ENCODE data around the gene KRT84.
"Not testable (repeated sequence)": the region's sequence is repeated elsewhere in the genome, so short reads cannot be mapped to it uniquely, and the experiment has no call there.

The KRT84 gene

DNA sequence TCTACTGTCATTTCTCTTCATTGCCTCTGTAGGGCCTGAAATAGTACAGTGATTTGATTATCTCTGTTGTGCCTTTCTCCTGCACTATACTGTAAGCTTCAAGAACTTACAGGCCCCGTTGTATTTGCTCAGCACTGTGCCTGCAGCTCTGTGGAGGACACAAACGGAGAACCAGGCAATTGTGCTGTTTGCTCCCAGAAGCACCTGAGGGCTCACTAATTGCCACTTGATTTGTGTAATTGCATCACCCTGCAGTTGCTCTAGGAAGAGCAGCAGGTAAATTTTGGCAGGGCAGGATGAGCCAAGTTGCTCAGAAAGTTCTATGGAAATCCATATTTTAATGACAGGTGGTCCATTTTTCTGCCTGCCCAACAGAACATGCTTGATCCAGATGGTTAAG, 32.3 kb upstream of the KRT84 start:
- ATAC-seq (no peak), DNase-seq (no peak)
- Mint-ChIP-seq H3K4me3 (no peak overlapping the region), H3K9me3 (no peaks in the 10 kb centered on the region), H3K27ac (no peak overlapping the region), H3K27me3 (peaks cover 2% of the 10 kb centered on the region), H3K4me1 (peaks cover 3% of the 10 kb centered on the region), H3K36me3 (ENCODE audit: low read depth) (no peaks in the 10 kb centered on the region)

DNA sequence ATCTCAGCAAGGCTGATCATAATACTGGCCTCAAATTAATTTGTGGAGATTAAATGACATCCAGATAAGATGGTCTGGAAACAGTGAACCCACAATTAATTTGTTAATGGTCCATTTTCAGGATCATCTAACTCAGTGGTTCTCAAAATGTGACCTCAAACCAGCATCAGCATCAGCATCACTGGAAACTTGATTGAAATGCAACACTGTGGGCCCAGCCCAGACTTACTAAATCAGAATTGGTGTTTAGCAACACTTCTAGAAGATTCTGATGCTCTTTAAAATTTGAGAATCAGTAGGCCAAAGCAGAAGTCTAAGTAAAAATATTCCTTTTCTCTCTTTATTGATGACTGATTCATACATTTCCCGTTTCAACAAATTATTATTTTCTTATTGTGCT, 31.3 kb upstream of the KRT84 start:
- Mint-ChIP-seq H3K9me3 (no peaks in the 10 kb centered on the region), H3K27me3 (peaks cover 2% of the 10 kb centered on the region), H3K27ac (no peak overlapping the region), H3K4me3 (no peak overlapping the region), H3K36me3 (ENCODE audit: low read depth) (no peaks in the 10 kb centered on the region), H3K4me1 (peaks cover 3% of the 10 kb centered on the region)
- DNase-seq (no peak), ATAC-seq (no peak)

GRCh38 chr12:52415870-52416750, 30.7 kb upstream of the KRT84 start:
- Mint-ChIP-seq H3K4me3 (no peak overlapping the region), H3K9me3 (no peaks in the 10 kb centered on the region), H3K4me1 (peaks cover 3% of the 10 kb centered on the region), H3K36me3 (ENCODE audit: low read depth) (no peaks in the 10 kb centered on the region), H3K27ac (no peak overlapping the region), H3K27me3 (peaks cover 2% of the 10 kb centered on the region)
- DNase-seq (no peak), ATAC-seq (no peak)

DNA sequence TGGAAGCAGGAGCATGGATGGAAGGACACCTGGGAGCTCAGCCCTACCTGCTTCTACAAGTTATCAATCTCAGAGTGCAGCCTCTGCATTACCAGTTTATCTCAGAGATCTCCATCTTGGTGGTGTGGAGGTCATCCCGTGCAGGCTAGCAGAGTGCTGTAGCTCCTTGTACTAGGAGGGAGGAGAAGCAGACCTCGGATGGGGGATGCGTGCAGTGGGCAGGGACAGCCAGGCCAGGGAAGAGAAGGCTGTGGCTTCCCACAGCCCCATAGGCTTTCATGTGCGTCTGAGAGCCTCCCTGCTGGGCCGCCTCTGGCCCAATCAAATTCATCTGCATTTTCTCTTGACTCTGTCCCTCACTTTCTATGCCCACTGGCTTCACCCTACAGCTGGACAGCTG, 29.5 kb upstream of the KRT84 start:
- ATAC-seq (no peak), DNase-seq (no peak)
- Mint-ChIP-seq H3K4me1 (peaks cover 2% of the 10 kb centered on the region), H3K27ac (no peak overlapping the region), H3K4me3 (no peak overlapping the region), H3K9me3 (no peaks in the 10 kb centered on the region), H3K27me3 (peaks cover 2% of the 10 kb centered on the region), H3K36me3 (ENCODE audit: low read depth) (no peaks in the 10 kb centered on the region)

DNA sequence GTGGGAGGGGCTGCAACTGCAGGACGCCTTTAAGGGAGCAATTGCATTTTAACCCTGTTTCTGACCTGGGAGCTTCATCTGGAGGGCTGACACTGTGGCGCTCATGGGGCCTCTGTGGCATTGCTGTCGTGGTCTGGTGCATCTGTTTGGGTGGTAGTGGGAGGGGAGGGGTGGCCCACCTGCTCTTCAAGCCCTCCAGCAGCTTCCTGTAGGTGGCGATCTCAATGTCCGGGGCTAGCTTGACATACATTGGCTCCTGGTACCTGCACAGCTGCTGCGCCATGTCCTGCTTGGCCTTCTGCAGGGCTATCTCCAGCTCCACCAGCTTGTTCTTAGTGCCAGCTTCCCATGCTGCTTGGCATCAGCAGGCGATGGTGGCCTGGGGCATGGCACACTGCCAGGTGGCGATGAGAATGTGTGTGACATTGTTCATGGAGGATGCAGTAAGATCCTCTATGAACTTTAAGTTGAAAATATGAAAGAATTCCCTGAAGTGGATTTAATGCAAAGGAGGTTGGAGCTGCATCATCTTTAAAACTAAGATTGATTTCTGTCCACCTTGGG, 28.4 kb upstream of the KRT84 start:
- no peak overlapping the region for H3K4me3 Mint-ChIP-seq
- H3K36me3 Mint-ChIP-seq (ENCODE audit: low read depth) = no peaks in the 10 kb centered on the region
- DNase-seq (no peak), ATAC-seq (no peak)
- H3K27me3 Mint-ChIP-seq = peaks cover 2% of the 10 kb centered on the region
- H3K27ac Mint-ChIP-seq = no peak overlapping the region
- no peaks in the 10 kb centered on the region for H3K4me1 Mint-ChIP-seq
- H3K9me3 Mint-ChIP-seq = no peaks in the 10 kb centered on the region

GRCh38 chr12:52413202-52413601, 27.8 kb upstream of the KRT84 start:
- Mint-ChIP-seq H3K36me3 (ENCODE audit: low read depth) (no peaks in the 10 kb centered on the region), H3K27me3 (peaks cover 4% of the 10 kb centered on the region), H3K4me1 (no peaks in the 10 kb centered on the region), H3K9me3 (no peaks in the 10 kb centered on the region), H3K27ac (no peak overlapping the region), H3K4me3 (no peak overlapping the region)
- DNase-seq (no peak), ATAC-seq (no peak)

DNA sequence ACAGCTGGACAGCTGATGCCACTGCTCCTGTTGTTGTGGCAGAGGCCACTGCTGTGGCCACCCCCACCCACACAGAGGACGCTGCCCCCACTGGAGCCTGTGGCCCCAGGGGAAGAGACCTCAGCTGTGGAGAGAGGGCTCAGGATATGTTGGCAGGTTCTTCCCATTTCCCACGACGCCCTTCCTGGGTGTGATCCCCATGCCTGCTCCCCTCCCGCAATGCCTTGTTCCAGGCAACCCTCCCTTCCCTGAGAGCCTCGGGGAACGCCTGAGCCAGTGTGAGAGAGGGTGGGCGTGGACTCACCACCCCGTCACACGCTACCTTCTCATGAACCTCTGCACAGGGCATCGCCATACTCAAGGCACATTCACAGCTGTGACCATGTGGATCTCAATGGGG, 26.4 kb upstream of the KRT84 start:
- DNase-seq (no peak), ATAC-seq (no peak)
- no peak overlapping the region for H3K27ac Mint-ChIP-seq

GRCh38 chr12:52410589-52411248, 25.3 kb upstream of the KRT84 start:
- not testable (repeated sequence) for ATAC-seq; H3K27ac Mint-ChIP-seq; H3K27me3 Mint-ChIP-seq; H3K4me3 Mint-ChIP-seq; DNase-seq; H3K9me3 Mint-ChIP-seq; H3K4me1 Mint-ChIP-seq; H3K36me3 Mint-ChIP-seq (ENCODE audit: low read depth)

More for the DNA sequence above, 26.4 kb upstream of the KRT84 start:
- peaks cover 4% of the 10 kb centered on the region for H3K27me3 Mint-ChIP-seq
- no peak overlapping the region for H3K4me3 Mint-ChIP-seq
- no peaks in the 10 kb centered on the region for H3K36me3 Mint-ChIP-seq (ENCODE audit: low read depth)
- no peaks in the 10 kb centered on the region for H3K9me3 Mint-ChIP-seq
- H3K4me1 Mint-ChIP-seq = no peaks in the 10 kb centered on the region

DNA sequence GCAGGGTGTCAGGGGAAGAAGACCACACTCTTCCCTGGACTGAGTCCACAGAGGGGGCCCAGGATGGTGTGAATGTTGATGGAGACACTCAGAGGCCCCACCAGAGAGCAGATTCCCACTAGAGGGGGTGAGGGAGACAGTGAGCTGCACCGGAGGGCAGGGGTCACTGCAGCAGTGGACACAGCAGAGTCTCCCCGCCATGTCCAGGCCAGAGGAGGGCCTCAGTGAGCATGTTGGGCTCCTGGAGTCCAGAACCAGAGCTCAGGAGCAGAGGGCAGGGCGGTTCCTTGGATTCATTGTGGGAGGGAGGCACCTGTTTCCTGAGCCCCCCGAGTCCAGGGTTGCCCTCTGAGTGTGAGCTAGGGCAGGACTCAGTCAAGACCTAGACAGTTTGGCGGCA, 22.5 kb upstream of the KRT84 start:
- no peak overlapping the region for H3K4me3 Mint-ChIP-seq
- DNase-seq (no peak), ATAC-seq (no peak)
- no peaks in the 10 kb centered on the region for H3K36me3 Mint-ChIP-seq (ENCODE audit: low read depth)
- no peaks in the 10 kb centered on the region for H3K9me3 Mint-ChIP-seq
- H3K4me1 Mint-ChIP-seq = no peaks in the 10 kb centered on the region
- no peak overlapping the region for H3K27ac Mint-ChIP-seq
- peaks cover 3% of the 10 kb centered on the region for H3K27me3 Mint-ChIP-seq

GRCh38 chr12:52405922-52406385, 20.5 kb upstream of the KRT84 start, which contains the start of gene KRT82:
Gene KRT82, minus strand, starts transcription at chr12:52406335. Its CDS starts 58 bp downstream, at chr12:52406277.
- H3K4me1 Mint-ChIP-seq = no peaks in the 10 kb centered on the region

GRCh38 chr12:52404951-52405350, 19.5 kb upstream of the KRT84 start:
- Mint-ChIP-seq H3K4me1 (no peaks in the 10 kb centered on the region), H3K27ac (no peak overlapping the region), H3K27me3 (peaks cover 3% of the 10 kb centered on the region), H3K9me3 (no peaks in the 10 kb centered on the region), H3K4me3 (no peak overlapping the region), H3K36me3 (ENCODE audit: low read depth) (no peaks in the 10 kb centered on the region)
- ATAC-seq = no peak
- DNase-seq = no peak

More at GRCh38 chr12:52405922-52406385, 20.5 kb upstream of the KRT84 start, which contains the start of gene KRT82:
- Mint-ChIP-seq H3K9me3 (no peaks in the 10 kb centered on the region), H3K27ac (no peak within 1 kb of the TSS), H3K27me3 (peaks cover 3% of the 10 kb centered on the region), H3K4me3 (no peak within 1 kb of the TSS), H3K36me3 (ENCODE audit: low read depth) (no peaks in the 10 kb centered on the region)
- ATAC-seq (no peak), DNase-seq (no peak)

- ATAC-seq (no peak), DNase-seq (no peak)
- Mint-ChIP-seq H3K27ac (no peak overlapping the region), H3K4me1 (peaks cover 5% of the 10 kb centered on the region), H3K4me3 (no peak overlapping the region), H3K9me3 (no peaks in the 10 kb centered on the region), H3K36me3 (ENCODE audit: low read depth) (no peaks in the 10 kb centered on the region), H3K27me3 (peaks cover under 1% of the 10 kb centered on the region)
Measured at GRCh38 chr12:52403561-52403960, 18.1 kb upstream of the KRT84 start.

DNA sequence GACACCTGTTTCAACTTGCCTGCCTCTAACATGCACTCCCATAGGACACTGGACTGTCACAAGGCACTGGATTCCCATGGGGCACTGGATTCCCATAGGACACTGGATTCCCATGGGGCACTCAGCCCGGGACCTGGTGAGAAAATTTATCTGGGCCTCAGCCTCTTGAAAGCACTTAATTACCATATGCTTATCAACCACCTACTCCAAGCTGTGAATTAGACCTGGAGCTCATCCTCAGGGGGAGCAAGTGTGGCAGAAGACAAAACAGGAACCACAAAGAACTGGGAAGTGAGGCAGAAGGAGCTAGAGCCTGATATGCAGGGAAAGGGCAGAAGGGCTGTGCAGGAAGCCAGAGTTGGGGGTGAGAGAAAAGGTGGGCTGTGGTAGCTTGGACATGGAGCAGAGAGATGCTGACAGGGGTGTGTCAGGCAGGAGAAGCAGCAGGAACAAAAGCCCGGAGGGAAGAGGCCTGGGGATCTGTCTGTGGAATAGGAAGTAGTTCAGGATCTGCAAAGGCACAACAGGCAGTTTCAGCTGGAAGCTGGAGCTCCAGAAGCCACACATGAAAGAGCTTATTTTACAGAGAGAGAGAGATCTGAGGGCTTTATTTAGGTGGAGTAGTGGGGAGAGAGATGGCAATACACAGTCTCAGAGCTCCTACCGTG, 17.6 kb upstream of the KRT84 start:
- no peaks in the 10 kb centered on the region for H3K27me3 Mint-ChIP-seq
- H3K27ac Mint-ChIP-seq = no peak overlapping the region
- no peak overlapping the region for H3K4me3 Mint-ChIP-seq
- peaks cover 7% of the 10 kb centered on the region for H3K4me1 Mint-ChIP-seq
- ATAC-seq (no peak), DNase-seq (no peak)
- no peaks in the 10 kb centered on the region for H3K36me3 Mint-ChIP-seq (ENCODE audit: low read depth)
- H3K9me3 Mint-ChIP-seq = no peaks in the 10 kb centered on the region

GRCh38 chr12:52402377-52402776, 16.9 kb upstream of the KRT84 start:
- H3K9me3 Mint-ChIP-seq = no peaks in the 10 kb centered on the region
- peaks cover 7% of the 10 kb centered on the region for H3K4me1 Mint-ChIP-seq
- no peak overlapping the region for H3K4me3 Mint-ChIP-seq
- DNase-seq (no peak), ATAC-seq (no peak)
- no peaks in the 10 kb centered on the region for H3K36me3 Mint-ChIP-seq (ENCODE audit: low read depth)
- H3K27me3 Mint-ChIP-seq = no peaks in the 10 kb centered on the region
- no peak overlapping the region for H3K27ac Mint-ChIP-seq
